Epithelial cell of proximal tubule (primary cell): Measurements from ENCODE around the gene PTPRT. TPM values are rescaled to one million over a fixed set of nuclear protein-coding genes. Genes with fewer than 3 reads are reported as not detected.

Experiments used
- DNase-seq: peaks from one replicate; pipeline ENCODE4 v3.0.0-alpha.2; 2011; ENCODE audit warnings: low read depth
- H3K4me3 ChIP-seq: 2 replicates; pipeline ENCODE4 v1.5.1; 2011; ENCODE audit warnings: low read depth, mild to moderate bottlenecking, low read length
- CTCF ChIP-seq: conservative IDR thresholded peaks from 2 replicates; pipeline ENCODE4 v1.5.1; 2012; ENCODE audit warnings: low read depth, mild to moderate bottlenecking, low read length
- total RNA-seq: library from RNA; depleted of rRNA; stranded (reverse); fragments of >200 nt; gene quantifications from 2 replicates; pipeline ENCODE4 v1.2.3, GENCODE V29; 2015

Gene PTPRT
- total RNA-seq, 1 donor from 2014 or later: not detected

DNA sequence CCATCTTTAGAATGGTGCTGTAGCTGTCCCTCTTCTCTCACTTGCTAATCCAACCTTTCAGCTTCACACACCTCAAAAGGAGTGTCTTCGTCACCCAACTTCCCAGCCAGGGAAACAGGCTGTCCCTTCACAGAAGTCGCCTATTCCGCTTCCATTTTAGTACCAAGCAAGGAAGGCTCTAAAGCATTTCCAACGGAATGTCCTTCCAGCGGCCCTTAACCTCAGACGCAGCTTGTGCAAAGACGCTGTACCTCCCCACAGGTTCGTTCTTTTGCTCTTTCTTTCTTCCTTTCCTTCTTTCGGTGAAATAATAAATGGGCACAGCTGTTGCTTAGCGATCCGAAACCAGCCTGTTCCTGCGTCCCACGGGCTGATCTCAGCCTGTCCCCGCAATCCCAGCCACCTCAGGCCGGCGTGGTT is 1.5 kb downstream of the PTPRT start:
- TF ChIP-seq CTCF: no peak
- no peak for DNase-seq
- no peak overlapping the region for H3K4me3 ChIP-seq

DNA sequence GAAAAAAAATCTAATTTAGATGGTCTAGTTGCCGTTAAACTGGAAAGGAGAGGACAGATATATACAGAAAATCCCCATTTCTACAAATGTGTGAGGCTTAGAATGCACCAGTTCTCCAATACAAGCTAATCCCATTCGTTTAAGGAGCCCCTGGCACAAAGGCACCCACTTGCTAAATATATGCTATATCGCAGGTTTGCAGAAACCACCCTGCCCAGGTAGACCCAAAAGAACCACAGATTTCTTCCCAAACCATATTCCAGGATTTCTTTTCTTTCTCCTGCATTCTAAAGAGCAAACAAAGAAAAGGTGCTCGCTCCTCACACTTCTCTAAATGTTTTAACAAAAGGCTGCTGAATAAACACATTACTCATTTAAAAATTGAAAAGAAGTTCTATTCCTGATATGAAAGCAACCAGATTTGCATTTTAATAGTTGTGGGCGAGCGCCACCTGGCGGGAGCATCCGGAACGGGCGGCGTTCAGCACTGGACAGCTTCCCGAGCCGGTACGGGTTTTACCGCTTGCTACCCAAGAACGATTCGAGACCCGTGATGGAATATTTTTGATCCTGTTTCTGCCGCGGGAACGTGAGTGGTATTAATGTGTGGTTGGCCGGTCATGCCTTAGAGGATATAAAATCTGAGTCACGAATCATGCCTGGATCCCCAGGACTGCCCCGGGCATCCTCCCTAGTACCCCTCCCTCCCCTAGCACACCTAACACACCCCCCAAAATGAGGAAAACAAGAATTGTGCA is 2.1 kb downstream of the PTPRT start:
- peak; percentile 86 for TF ChIP-seq CTCF
- H3K4me3 ChIP-seq: no peak overlapping the region
- DNase-seq: no peak

DNA sequence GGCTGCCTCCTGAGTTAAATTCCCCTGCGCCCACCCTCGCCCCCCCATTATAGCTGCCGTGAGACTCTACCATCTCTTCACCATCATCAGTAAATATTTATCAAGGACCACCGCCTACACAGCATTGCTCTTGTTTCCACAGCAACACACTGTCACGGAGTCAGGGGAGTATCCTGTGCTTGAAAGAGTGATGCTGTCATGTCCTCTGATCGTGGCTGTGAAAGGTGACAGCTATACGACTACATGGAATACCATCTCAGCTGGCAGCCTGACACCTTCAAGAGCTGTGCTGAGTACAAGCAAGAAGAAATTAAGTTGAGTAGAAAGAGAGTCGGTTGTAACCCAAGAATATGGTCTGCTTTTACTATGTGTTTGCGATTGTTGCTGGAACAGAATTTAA is 3.4 kb downstream of the PTPRT start:
- H3K4me3 ChIP-seq: no peak overlapping the region
- no peak for TF ChIP-seq CTCF
- DNase-seq: no peak

DNA sequence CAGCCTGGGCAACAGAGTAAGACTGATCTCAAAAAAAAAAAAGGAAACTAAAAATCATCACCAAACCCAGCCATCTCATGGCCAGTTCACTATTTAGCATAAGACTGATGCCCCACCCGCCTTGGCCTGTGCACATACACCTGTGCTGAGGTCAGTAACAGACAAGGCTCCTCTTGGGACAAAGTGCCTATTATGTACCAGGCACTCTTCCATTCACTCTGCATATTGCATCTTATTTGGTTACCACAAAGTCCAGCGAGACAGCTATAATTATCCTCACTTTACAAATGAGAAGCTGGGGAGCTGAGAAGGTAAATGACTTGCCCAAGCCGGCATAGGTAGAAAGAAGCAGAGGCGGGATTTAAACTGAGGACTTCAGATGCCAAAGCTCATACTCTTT is 3.8 kb downstream of the PTPRT start:
- H3K4me3 ChIP-seq: no peak overlapping the region
- TF ChIP-seq CTCF: no peak
- DNase-seq: no peak

DNA sequence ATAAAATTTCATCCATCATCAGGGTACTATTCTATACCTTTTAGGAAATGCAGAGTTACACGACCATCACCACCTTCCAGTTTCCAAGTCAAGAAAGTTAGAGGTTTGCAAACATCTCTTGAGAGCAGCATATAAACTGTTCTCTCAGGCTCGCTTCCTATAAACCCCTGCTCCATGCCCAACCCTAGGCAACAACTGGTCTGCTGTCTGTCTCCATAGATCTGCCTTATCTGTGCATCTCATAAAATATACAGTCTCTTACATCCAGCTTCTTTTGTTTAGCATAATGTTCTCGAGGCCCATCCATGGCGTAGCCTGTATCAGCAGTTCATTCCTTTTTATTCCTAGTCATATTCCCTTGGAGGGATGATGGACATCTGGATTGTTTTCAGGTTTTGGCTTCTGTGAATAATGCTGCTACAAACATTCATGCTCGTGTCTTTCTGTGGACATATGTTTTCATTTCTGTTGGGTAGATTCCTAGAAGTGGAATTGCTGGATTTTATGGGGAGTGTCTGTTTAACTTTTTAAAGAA is 6.1 kb downstream of the PTPRT start:
- no peak for TF ChIP-seq CTCF

GRCh38 chr20:43178080-43178479 is 11.6 kb downstream of the PTPRT start:
- no peak for DNase-seq
- no peak overlapping the region for H3K4me3 ChIP-seq
- TF ChIP-seq CTCF: no peak

More for the DNA sequence above, 6.1 kb downstream of the PTPRT start:
- no peak overlapping the region for H3K4me3 ChIP-seq
- no peak for DNase-seq

DNA sequence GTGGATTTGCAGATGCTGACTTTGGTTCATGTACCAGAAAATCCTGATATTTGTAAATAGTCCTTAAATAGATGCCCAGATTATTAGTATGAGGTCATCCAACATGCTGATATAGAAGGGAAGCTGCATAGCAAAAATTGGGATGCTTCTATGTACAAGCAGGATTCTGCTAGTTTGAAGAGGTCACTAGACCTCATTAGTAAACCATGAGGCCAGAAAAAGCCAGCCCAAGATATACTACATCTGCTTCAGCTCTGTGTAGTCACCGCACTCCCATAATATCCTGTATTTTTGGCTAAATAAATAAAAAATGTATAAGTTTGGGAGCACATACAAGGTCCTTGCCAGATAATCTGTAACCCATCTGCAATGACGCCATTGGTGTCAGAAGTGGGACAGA is 13.0 kb downstream of the PTPRT start:
- DNase-seq: no peak
- no peak for TF ChIP-seq CTCF
- H3K4me3 ChIP-seq: no peak overlapping the region
